ENCODE measurements around the gene LOXL3.
"Not testable (repeated sequence)": the region's sequence is repeated elsewhere in the genome, so short reads cannot be mapped to it uniquely, and the experiment has no call there.

The LOXL3 gene

DNA sequence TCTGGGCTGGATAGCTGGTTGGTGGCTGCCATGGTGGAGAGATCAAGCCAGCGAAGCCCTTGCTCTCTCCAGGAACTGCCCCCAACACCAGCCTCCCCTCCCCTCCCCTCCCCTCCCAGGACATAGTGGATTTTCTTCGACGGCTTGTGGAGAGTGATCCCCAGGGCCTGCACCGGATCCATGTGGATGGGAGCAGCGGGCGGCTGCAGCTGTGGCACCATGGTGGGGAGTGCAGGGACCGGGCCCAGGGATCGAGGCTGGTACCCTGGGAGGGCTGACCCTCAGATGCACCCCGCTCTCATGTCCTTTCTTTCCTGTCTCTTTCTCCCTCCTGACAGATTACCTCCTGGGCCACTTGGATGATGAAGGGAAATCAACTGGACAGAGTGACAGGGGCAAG lies 63.8 kb downstream of the LOXL3 start:
- no peak for TF ChIP-seq CTCF (IDR thresholded peaks at IDR 0.05; ENCODE audit: insufficient read depth, low read length, poor library complexity, severe bottlenecking)
- H3K27me3 ChIP-seq (replicated peaks; ENCODE audit: control insufficient read depth, insufficient read depth, low read length), result no peaks in the 10 kb centered on the region
- no peak overlapping the region for H3K4me3 ChIP-seq (replicated peaks; ENCODE audit: low read depth, low read length)
- DNase-seq (ENCODE audit: extremely low read depth, insufficient read length), result no peak
- H3K36me3 ChIP-seq (ENCODE audit: control insufficient read depth, insufficient read depth, low read length), result peaks cover 20% of the 10 kb centered on the region

DNA sequence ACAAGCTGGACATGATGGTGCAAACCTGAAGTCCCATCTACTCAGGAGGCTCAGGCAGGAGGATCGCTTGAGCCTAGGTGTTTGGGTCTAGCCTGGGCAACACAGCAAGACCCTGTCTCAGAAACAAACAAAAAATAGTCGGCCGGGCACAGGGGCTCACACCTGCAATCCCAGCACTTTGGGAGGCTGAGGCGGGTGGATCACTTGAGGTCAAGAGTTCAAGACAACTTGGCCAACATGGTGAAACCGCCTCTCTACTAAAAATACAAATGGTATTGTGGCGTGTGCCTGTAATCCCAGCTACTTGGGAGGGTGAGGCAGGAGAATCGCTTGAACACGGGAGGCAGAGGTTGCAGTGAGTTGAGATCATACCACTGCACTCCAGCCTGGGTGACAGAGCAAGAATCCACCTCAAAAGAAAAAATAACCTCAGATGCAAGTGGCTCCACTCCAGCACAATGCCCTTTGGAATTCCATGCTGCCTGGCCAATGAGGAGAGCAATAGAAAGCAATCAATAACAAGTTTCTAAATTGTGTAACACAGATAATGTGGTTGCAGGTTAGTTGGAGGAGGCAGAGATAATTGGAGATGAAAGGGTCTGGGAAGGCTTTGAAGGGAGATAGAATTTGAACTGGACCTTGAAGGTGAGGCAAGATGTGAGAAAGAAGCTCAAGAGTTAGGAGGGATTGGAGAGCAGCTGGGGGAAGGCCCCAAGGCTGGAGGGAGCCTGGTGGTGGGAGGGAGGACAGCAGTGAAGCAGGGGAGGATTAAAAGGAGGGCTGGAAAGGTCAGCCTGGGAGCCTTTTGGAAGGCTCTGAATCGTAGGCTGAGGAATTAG lies 64.9 kb downstream of the LOXL3 start:
- Histone ChIP-seq H3K4me3 (replicated peaks; ENCODE audit: low read depth, low read length) (no peak overlapping the region), H3K27me3 (replicated peaks; ENCODE audit: control insufficient read depth, insufficient read depth, low read length) (no peaks in the 10 kb centered on the region), H3K36me3 (ENCODE audit: control insufficient read depth, insufficient read depth, low read length) (peaks cover 20% of the 10 kb centered on the region)
- no peak for DNase-seq (ENCODE audit: extremely low read depth, insufficient read length)
- no peak for TF ChIP-seq CTCF (IDR thresholded peaks at IDR 0.05; ENCODE audit: insufficient read depth, low read length, poor library complexity, severe bottlenecking)

GRCh38 chr2:74486141-74486540 lies 67.6 kb downstream of the LOXL3 start:
- no peak overlapping the region for H3K4me3 ChIP-seq (replicated peaks; ENCODE audit: low read depth, low read length)
- no peaks in the 10 kb centered on the region for H3K27me3 ChIP-seq (replicated peaks; ENCODE audit: control insufficient read depth, insufficient read depth, low read length)
- peaks cover 5% of the 10 kb centered on the region for H3K36me3 ChIP-seq (ENCODE audit: control insufficient read depth, insufficient read depth, low read length)
- no peak for DNase-seq (ENCODE audit: extremely low read depth, insufficient read length)
- TF ChIP-seq CTCF (IDR thresholded peaks at IDR 0.05; ENCODE audit: insufficient read depth, low read length, poor library complexity, severe bottlenecking), result no peak

DNA sequence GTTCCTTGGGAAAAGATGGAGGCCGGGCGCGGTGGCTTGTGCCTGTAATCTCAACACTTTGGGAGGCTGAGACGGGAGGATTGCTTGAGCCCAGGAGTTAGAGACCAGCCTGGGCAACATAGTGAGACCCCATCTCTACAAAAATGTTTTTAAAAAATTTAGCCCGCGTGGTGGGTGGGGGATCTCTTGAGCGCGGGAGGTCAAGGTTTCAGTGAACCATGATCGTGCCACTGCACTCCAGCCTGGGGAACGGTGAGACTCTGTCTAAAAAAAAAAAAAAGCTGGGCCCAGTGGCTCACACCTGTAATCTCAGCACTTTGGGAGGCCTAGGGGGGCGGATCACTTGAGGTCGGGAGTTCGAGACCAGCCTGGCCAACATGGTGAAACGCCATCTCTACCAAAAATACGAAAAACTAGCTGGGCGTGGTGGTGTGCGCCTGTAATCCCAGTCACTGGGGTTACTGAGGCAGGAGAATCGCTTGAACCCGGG lies 70.0 kb downstream of the LOXL3 start:
- not testable (repeated sequence) for H3K36me3 ChIP-seq (ENCODE audit: control insufficient read depth, insufficient read depth, low read length); H3K27me3 ChIP-seq (replicated peaks; ENCODE audit: control insufficient read depth, insufficient read depth, low read length); DNase-seq (ENCODE audit: extremely low read depth, insufficient read length)
- peak overlapping the region; percentile 94 for H3K4me3 ChIP-seq (replicated peaks; ENCODE audit: low read depth, low read length)

DNA sequence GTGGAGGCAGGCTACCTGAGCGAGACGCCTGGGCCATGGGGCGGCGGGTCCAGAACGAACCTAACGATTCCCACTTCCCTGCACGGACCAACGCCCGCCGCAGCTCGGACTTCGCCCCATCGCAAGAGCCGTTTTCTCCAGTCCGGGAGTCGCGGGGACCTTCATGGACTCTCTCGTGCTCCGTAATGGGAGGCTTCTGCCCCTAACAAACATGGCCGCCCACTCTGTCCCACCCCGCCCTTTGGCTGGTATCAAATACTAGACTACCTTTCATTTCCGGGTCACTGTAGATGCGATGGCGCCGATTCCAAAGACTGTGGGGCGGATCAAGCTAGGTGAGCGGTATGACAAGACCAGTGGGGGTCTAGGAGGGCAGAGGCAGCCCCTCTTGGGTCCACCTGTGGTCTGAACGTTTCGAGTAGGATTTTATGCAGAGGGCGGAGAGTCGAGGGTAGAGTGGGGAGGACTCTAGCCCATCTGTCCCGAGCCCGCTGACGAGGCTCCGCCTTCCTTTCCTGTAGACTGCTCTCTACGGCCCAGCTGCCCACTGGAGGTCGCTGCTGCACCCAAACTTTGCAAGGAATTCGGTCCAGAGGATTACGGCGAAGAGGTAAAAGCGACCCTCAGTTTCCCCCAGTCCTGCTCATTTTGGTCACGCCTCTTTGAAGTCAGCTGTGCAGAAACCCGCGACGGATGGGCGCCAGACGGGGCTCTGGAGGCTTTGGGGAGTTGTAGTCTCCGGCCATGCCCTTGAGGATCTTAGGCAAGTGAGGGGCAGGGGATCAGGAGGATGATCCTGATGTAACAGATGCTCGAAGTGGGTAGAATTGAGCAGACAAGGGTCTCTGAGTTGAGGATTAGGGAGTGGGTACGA lies 70.7 kb downstream of the LOXL3 start, which contains the start of the genes CCDC142 and TTC31:
TSS of gene CCDC142 (minus strand) at position 198 of the 874 bp plus-strand sequence. CDS start at position 37, 161 bp downstream.
TSS of gene TTC31 (plus strand) at position 281 of the 874 bp plus-strand sequence. CDS start at position 296, 15 bp downstream.
- DNase-seq (ENCODE audit: extremely low read depth, insufficient read length), result peak; percentile 90
- TF ChIP-seq CTCF (IDR thresholded peaks at IDR 0.05; ENCODE audit: insufficient read depth, low read length, poor library complexity, severe bottlenecking), result peak; percentile 89
- Histone ChIP-seq H3K27me3 (replicated peaks; ENCODE audit: control insufficient read depth, insufficient read depth, low read length) (no peaks in the 10 kb centered on the region), H3K4me3 (replicated peaks; ENCODE audit: low read depth, low read length) (peak within 1 kb of the TSS; percentile 94), H3K36me3 (ENCODE audit: control insufficient read depth, insufficient read depth, low read length) (peaks cover 2% of the 10 kb centered on the region)
